Nephron progenitor cell (in vitro differentiated cells): Measurements from ENCODE around the gene ADAMTS9.

Experiments
- DNase-seq: peaks from one replicate; pipeline ENCODE4 v3.0.0; 2021
- H3K27ac Mint-ChIP-seq: 2 replicates; pipeline ENCODE4 v1.8.0; 2021; ENCODE audit warnings: mild to moderate bottlenecking, moderate library complexity, mixed read lengths
- H3K27me3 Mint-ChIP-seq: 2 replicates; pipeline ENCODE4 v1.8.0; 2021; ENCODE audit warnings: mild to moderate bottlenecking, low read depth, mixed read lengths; ENCODE audit not compliant: poor library complexity
- H3K36me3 Mint-ChIP-seq: 2 replicates; pipeline ENCODE4 v1.8.0; 2021; ENCODE audit warnings: low read depth, mixed read lengths
- H3K4me1 Mint-ChIP-seq: 2 replicates; pipeline ENCODE4 v1.8.0; 2021; ENCODE audit warnings: mixed read lengths
- H3K4me3 Mint-ChIP-seq: 2 replicates; pipeline ENCODE4 v1.8.0; 2021; ENCODE audit warnings: mild to moderate bottlenecking, moderate library complexity, mixed read lengths
- H3K9me3 Mint-ChIP-seq: 2 replicates; pipeline ENCODE4 v1.8.0; 2021; ENCODE audit warnings: mild to moderate bottlenecking, moderate library complexity, mixed read lengths
- CTCF ChIP-seq: fragments of 200-600 bp; sonication (generic); IDR thresholded peaks from 2 replicates; pipeline ENCODE4 v1.5.0; 2021; ENCODE audit warnings: antibody characterized with exemption

ADAMTS9 gene

GRCh38 chr3:64685331-64685799 is 2.4 kb downstream of the ADAMTS9 start:
- peak overlapping the region; percentile 96 for H3K4me3 Mint-ChIP-seq
- peak overlapping the region; percentile 99 for H3K27ac Mint-ChIP-seq
- H3K27me3 Mint-ChIP-seq: peaks cover 21% of the 10 kb centered on the region
- H3K36me3 Mint-ChIP-seq: peaks cover 29% of the 10 kb centered on the region
- no peaks in the 10 kb centered on the region for H3K9me3 Mint-ChIP-seq
- peaks cover 51% of the 10 kb centered on the region for H3K4me1 Mint-ChIP-seq
- no peak for TF ChIP-seq CTCF
- no peak for DNase-seq

- H3K36me3 Mint-ChIP-seq: peaks cover 35% of the 10 kb centered on the region
- H3K27ac Mint-ChIP-seq: peak overlapping the region; percentile 99
- no peak for TF ChIP-seq CTCF
- H3K27me3 Mint-ChIP-seq: peaks cover 21% of the 10 kb centered on the region
- H3K4me3 Mint-ChIP-seq: peak overlapping the region; percentile 96
- peaks cover 47% of the 10 kb centered on the region for H3K4me1 Mint-ChIP-seq
- H3K9me3 Mint-ChIP-seq: no peaks in the 10 kb centered on the region
- DNase-seq: peak; percentile 44
These were observed 3.0 kb downstream of the ADAMTS9 start for GRCh38 chr3:64684715-64685261.

GRCh38 chr3:64681827-64682226 is 6.0 kb downstream of the ADAMTS9 start:
- peaks cover 35% of the 10 kb centered on the region for H3K4me1 Mint-ChIP-seq
- no peak overlapping the region for H3K4me3 Mint-ChIP-seq
- H3K9me3 Mint-ChIP-seq: no peaks in the 10 kb centered on the region
- DNase-seq: no peak
- H3K36me3 Mint-ChIP-seq: peaks cover 64% of the 10 kb centered on the region
- no peak for TF ChIP-seq CTCF
- H3K27me3 Mint-ChIP-seq: peaks cover 21% of the 10 kb centered on the region
- H3K27ac Mint-ChIP-seq: no peak overlapping the region

- Mint-ChIP-seq H3K9me3 (no peaks in the 10 kb centered on the region), H3K4me1 (peaks cover 32% of the 10 kb centered on the region), H3K36me3 (peaks cover 72% of the 10 kb centered on the region), H3K27ac (no peak overlapping the region), H3K4me3 (no peak overlapping the region), H3K27me3 (peaks cover 21% of the 10 kb centered on the region)
- DNase-seq: no peak
- no peak for TF ChIP-seq CTCF
These were observed 6.8 kb downstream of the ADAMTS9 start for GRCh38 chr3:64681015-64681414.

- no peaks in the 10 kb centered on the region for H3K9me3 Mint-ChIP-seq
- H3K36me3 Mint-ChIP-seq: peaks cover 72% of the 10 kb centered on the region
- no peak for DNase-seq
- TF ChIP-seq CTCF: no peak
- no peak overlapping the region for H3K27ac Mint-ChIP-seq
- H3K4me3 Mint-ChIP-seq: no peak overlapping the region
- H3K4me1 Mint-ChIP-seq: peaks cover 32% of the 10 kb centered on the region
- peaks cover 21% of the 10 kb centered on the region for H3K27me3 Mint-ChIP-seq
These were observed 7.5 kb downstream of the ADAMTS9 start for GRCh38 chr3:64680334-64680733.
